Measurements from ENCODE around the gene THSD7A.

DNA sequence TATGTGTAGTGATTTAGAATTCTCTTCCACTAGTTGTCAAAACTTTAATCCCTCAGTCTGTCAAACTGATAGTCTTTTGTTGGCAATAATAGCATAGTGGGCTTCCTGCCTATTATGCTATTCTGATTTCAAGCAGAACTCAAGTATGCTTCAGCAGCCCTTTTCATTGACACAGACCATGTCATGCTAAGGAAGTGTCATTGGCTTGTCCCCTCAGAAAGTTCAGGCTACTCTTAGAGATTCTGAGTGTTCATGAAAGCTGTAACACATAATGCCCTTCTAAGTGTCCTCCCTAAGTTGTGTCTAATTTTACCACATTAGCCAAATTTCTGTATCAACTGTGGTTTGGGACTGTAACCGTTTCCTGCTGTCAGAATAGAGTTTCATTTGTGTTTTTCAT lies 198.7 kb downstream of the THSD7A start:
- TF ChIP-seq GABPA (IDR thresholded peaks at IDR 0.05 in 1 of 2, conservative IDR thresholded peaks at IDR 0.05 in 1 of 2) (no peak), MAX (IDR thresholded peaks at IDR 0.05) (no peak), CTCF (IDR thresholded peaks at IDR 0.05; ENCODE audit: low read depth, low read length, missing input control) (no peak), EGR1 (IDR thresholded peaks at IDR 0.05; ENCODE audit: low read depth in 2 of 2) (no peak), REST (IDR thresholded peaks at IDR 0.05) (no peak), RXRA (IDR thresholded peaks at IDR 0.05) (no peak), FOXA1 (IDR thresholded peaks at IDR 0.05) (no peak), YY1 (IDR thresholded peaks at IDR 0.05) (no peak), HNF4G (IDR thresholded peaks at IDR 0.05) (no peak), JUND (IDR thresholded peaks at IDR 0.05) (no peak)
- TF ChIP-seq, protein P1, sequence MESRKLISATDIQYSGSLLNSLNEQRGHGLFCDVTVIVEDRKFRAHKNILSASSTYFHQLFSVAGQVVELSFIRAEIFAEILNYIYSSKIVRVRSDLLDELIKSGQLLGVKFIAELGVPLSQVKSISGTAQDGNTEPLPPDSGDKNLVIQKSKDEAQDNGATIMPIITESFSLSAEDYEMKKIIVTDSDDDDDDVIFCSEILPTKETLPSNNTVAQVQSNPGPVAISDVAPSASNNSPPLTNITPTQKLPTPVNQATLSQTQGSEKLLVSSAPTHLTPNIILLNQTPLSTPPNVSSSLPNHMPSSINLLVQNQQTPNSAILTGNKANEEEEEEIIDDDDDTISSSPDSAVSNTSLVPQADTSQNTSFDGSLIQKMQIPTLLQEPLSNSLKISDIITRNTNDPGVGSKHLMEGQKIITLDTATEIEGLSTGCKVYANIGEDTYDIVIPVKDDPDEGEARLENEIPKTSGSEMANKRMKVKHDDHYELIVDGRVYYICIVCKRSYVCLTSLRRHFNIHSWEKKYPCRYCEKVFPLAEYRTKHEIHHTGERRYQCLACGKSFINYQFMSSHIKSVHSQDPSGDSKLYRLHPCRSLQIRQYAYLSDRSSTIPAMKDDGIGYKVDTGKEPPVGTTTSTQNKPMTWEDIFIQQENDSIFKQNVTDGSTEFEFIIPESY (IDR thresholded peaks at IDR 0.05) = no peak
- TF ChIP-seq, protein P2, sequence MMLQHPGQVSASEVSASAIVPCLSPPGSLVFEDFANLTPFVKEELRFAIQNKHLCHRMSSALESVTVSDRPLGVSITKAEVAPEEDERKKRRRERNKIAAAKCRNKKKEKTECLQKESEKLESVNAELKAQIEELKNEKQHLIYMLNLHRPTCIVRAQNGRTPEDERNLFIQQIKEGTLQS (IDR thresholded peaks at IDR 0.05) = no peak

Measured in liver (tissue), 3 donors.